ENCODE results near the gene HRH2.
"Not testable (repeated sequence)": the region's sequence is repeated elsewhere in the genome, so short reads cannot be mapped to it uniquely, and the experiment has no call there.

The HRH2 gene

GRCh38 chr5:175646251-175646650, 11.6 kb upstream of the HRH2 start:
- no peak for DNase-seq (ENCODE audit: low read depth)

- no peak for DNase-seq (ENCODE audit: low read depth)
Observed at GRCh38 chr5:175649967-175650366, 7.9 kb upstream of the HRH2 start.

GRCh38 chr5:175650430-175651205, 7.3 kb upstream of the HRH2 start:
- DNase-seq (ENCODE audit: low read depth), result not testable (repeated sequence)

- DNase-seq (ENCODE audit: low read depth), result no peak
Observed at GRCh38 chr5:175652741-175653663, 4.9 kb upstream of the HRH2 start.

GRCh38 chr5:175653763-175654162, 4.1 kb upstream of the HRH2 start:
- no peak for DNase-seq (ENCODE audit: low read depth)

GRCh38 chr5:175654339-175654738, 3.5 kb upstream of the HRH2 start:
- no peak for DNase-seq (ENCODE audit: low read depth)

GRCh38 chr5:175654807-175655206, 3.1 kb upstream of the HRH2 start:
- no peak for DNase-seq (ENCODE audit: low read depth)

- no peak for DNase-seq (ENCODE audit: low read depth)
Observed at GRCh38 chr5:175655411-175655810, 2.5 kb upstream of the HRH2 start.

- no peak for DNase-seq (ENCODE audit: low read depth)
Observed at GRCh38 chr5:175656966-175657365, 905 bp upstream of the HRH2 start.

GRCh38 chr5:175658299-175659145, 651 bp downstream of the HRH2 start:
- DNase-seq (ENCODE audit: low read depth), result no peak

- no peak for DNase-seq (ENCODE audit: low read depth)
Observed at GRCh38 chr5:175659546-175660253, 1.8 kb downstream of the HRH2 start.

GRCh38 chr5:175663186-175664184, 5.6 kb downstream of the HRH2 start:
- DNase-seq (ENCODE audit: low read depth), result no peak

- DNase-seq (ENCODE audit: low read depth), result no peak
Observed at GRCh38 chr5:175664723-175665122, 6.9 kb downstream of the HRH2 start.

- DNase-seq (ENCODE audit: low read depth), result no peak
Observed at GRCh38 chr5:175666216-175666615, 8.3 kb downstream of the HRH2 start.

GRCh38 chr5:175668006-175668405, 10.1 kb downstream of the HRH2 start:
- DNase-seq (ENCODE audit: low read depth), result no peak

- DNase-seq (ENCODE audit: low read depth), result no peak
Observed at GRCh38 chr5:175670372-175670771, 12.5 kb downstream of the HRH2 start.

GRCh38 chr5:175671013-175671412, 13.1 kb downstream of the HRH2 start:
- DNase-seq (ENCODE audit: low read depth), result no peak

GRCh38 chr5:175672976-175673648, 15.2 kb downstream of the HRH2 start:
- no peak for DNase-seq (ENCODE audit: low read depth)

GRCh38 chr5:175674731-175675346, 17.0 kb downstream of the HRH2 start:
- DNase-seq (ENCODE audit: low read depth), result no peak

Data from fibroblast of the conjunctiva (primary cell).